ENCODE results near the gene SDF2L1. TPM values are rescaled to one million over a fixed set of nuclear protein-coding genes. Genes with fewer than 3 reads are reported as not detected.

SDF2L1 gene
- total RNA-seq, 4 donors from 2014 or later: 60.2 to 444 (median 210) TPM

- Histone ChIP-seq H3K36me3 (peaks cover 2 to 3% of the 10 kb centered on the region in 2 donors), H3K4me1 (peaks cover 10 to 23% of the 10 kb centered on the region in 2 donors), H3K4me3 (replicated peaks in 1 of 3) (no peak overlapping the region), H3K9me3 (no peaks in the 10 kb centered on the region), H3K27ac (no peak overlapping the region), H3K27me3 (no peaks in the 10 kb centered on the region)
- intact Hi-C loops (cut with DNase I): no loop called here
- TF ChIP-seq POLR2A (IDR thresholded peaks at IDR 0.05) (no peak), CTCF (IDR thresholded peaks at IDR 0.05) (no peak)
- no peak for DNase-seq
- WGBS, 2 donors: 79 to 81% methylated on average over 11 of the region's 11 CpGs
Observed at GRCh38 chr22:21626735-21627469, 15.2 kb upstream of the SDF2L1 start.

- H3K27ac ChIP-seq: peak overlapping the region in 1 of 3 donors; percentile 78
- TF ChIP-seq POLR2A (IDR thresholded peaks at IDR 0.05): no peak
- no peak for TF ChIP-seq CTCF (IDR thresholded peaks at IDR 0.05)
- H3K36me3 ChIP-seq: peaks cover 0 to 1% of the 10 kb centered on the region in 2 donors
- H3K4me3 ChIP-seq (replicated peaks in 1 of 3): peak overlapping the region in 2 of 3 donors; percentile 84 to 99
- no peaks in the 10 kb centered on the region for H3K27me3 ChIP-seq
- H3K4me1 ChIP-seq: peaks cover 10 to 23% of the 10 kb centered on the region in 2 donors
- no peak for DNase-seq
- H3K9me3 ChIP-seq: no peaks in the 10 kb centered on the region
- intact Hi-C loops (cut with DNase I): no loop called here
- 75 to 89% methylated on average over 24 to 44 of the region's 74 CpGs for WGBS, 2 donors
Observed at GRCh38 chr22:21628386-21629254, 13.5 kb upstream of the SDF2L1 start.

- DNase-seq: peak; percentile 94
- Histone ChIP-seq H3K27me3 (no peaks in the 10 kb centered on the region), H3K4me3 (replicated peaks in 1 of 3) (peak within 1 kb of the TSS; percentile 84 to 99 (median 91)), H3K36me3 (no peaks in the 10 kb centered on the region), H3K27ac (peak within 1 kb of the TSS in 2 of 3 donors; percentile 24 to 78), H3K4me1 (peaks cover 10 to 23% of the 10 kb centered on the region in 2 donors), H3K9me3 (no peaks in the 10 kb centered on the region)
- intact Hi-C loops (cut with DNase I): no loop called here
- 0 to 1% methylated on average over 2 to 31 of the region's 93 CpGs for WGBS, 2 donors
- TF ChIP-seq CTCF (IDR thresholded peaks at IDR 0.05) (peak; percentile 11 to 93 (median 60)), POLR2A (IDR thresholded peaks at IDR 0.05) (peak in 1 of 2 donors; percentile 59)
Observed at GRCh38 chr22:21629255-21630149, 12.6 kb upstream of the SDF2L1 start, which contains the start of gene YDJC. YDJC (minus strand) TSS chr22:21630022; CDS start chr22:21630014, 8 bp downstream.

- no peak for DNase-seq
- intact Hi-C loops (cut with DNase I): no loop called here
- 87 to 91% methylated on average over 4 of the region's 4 CpGs for WGBS, 2 donors
Observed at GRCh38 chr22:21631025-21631424, 11.1 kb upstream of the SDF2L1 start.

More at GRCh38 chr22:21631025-21631424, 11.1 kb upstream of the SDF2L1 start:
- Histone ChIP-seq H3K36me3 (no peaks in the 10 kb centered on the region), H3K27ac (no peak overlapping the region), H3K4me1 (peaks cover 10 to 21% of the 10 kb centered on the region in 2 donors), H3K9me3 (no peaks in the 10 kb centered on the region), H3K4me3 (replicated peaks in 1 of 3) (no peak overlapping the region), H3K27me3 (no peaks in the 10 kb centered on the region)
- TF ChIP-seq CTCF (IDR thresholded peaks at IDR 0.05) (no peak), POLR2A (IDR thresholded peaks at IDR 0.05) (no peak)

Measured in thyroid gland (tissue), 4 donors.